WTC11 (cell line): ENCODE results near the gene RAB3B.

Experiments
- CTCF ChIP-seq: fragments of 200-600 bp; IDR thresholded peaks from 2 replicates; pipeline ENCODE4 v1.8.0; 2022; ENCODE audit warnings: antibody characterized with exemption
- ZNF138 ChIP-seq: sonication (generic); formaldehyde crosslinking; conservative IDR thresholded peaks from 2 replicates; pipeline ENCODE4 v1.8.1; 2022; ENCODE audit warnings: mild to moderate bottlenecking, moderate library complexity, missing genetic modification reagents
- ZNF671 ChIP-seq: fragments of 250-450 bp; sonication (Bioruptor Pico); IDR thresholded peaks from 2 replicates; pipeline ENCODE4 v1.8.0; 2021; ENCODE audit warnings: mild to moderate bottlenecking

GRCh38 chr1:52033190-52034049 is 42.9 kb upstream of the RAB3B start, which contains the start of gene KTI12:
- TF ChIP-seq ZNF138 (no peak), ZNF671 (CRISPR knock-in tag) (no peak), CTCF (no peak)
